H1 (cell line): ENCODE results near the gene SPOCD1. TPM values are rescaled to one million over a fixed set of nuclear protein-coding genes. Genes with fewer than 3 reads are reported as not detected.

Experiments used
- HDAC6 ChIP-seq: IDR thresholded peaks from one replicate; pipeline ENCODE4 v1.7.1; 2012; ENCODE audit warnings: low read depth, mild to moderate bottlenecking, inconsistent platforms, low read length, moderate library complexity
- polyA plus RNA-seq, 7 experiments: library from polyadenylated mRNA; depleted of rRNA in 3 of 7; stranded (reverse) in 5 of 7; unstranded in 2 of 7; fragments of >200 nt in 5 of 7; fragments of 200-250 nt in 2 of 7; gene quantifications; 1 replicate in 5 of 7; 2 replicates in 1 of 7; 4 replicates in 1 of 7; pipeline versions ENCODE4 v1.2.1 to v1.2.3, GENCODE V29; 2011 to 2013; ENCODE audit warnings: missing spikeins in 2 of 7, mixed read lengths in 2 of 7
- total RNA-seq: library from RNA; stranded (reverse); fragmentation: NEBNext Ultra II Directional; extraction: Animal tissue kit (Norgen Biotek cat#: 25700); gene quantifications from 2 replicates; pipeline ENCODE4 v1.2.1, GENCODE V29; 2021
- TF ChIP-seq, protein P1 (sequence below): fragments of 300-600 bp; sonication (generic); IDR thresholded peaks from 2 replicates; pipeline ENCODE4 v1.7.1; 2012; ENCODE audit warnings: low read length, moderate library complexity, mild to moderate bottlenecking, inconsistent platforms; ENCODE audit not compliant: insufficient replicate concordance

Gene SPOCD1
- total and polyA plus RNA-seq, 2 of the 8 experiments (the other 6 are each of a cell fraction or from before 2014, with no cell fraction given): 1.8 to 2.9 TPM

DNA sequence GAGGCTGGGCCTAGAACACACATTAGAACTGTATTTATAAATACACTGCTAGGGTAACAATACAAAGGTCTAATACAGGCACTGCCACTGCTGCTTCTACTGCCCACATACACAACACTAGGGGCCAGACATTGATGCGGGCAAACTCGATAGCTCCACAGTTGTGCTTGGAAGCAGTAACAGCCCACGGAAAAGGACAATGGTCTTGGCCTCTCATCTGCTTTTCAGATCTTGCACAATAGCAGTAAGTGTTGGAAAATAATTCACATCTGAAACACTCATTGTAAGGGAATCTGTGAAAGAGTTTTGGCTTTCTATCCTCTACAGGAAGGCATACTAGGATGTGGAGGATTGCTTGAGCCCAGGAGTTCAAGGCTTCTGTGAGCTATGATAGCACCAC is 6.9 kb upstream of the SPOCD1 start (continued):
- no peak for TF ChIP-seq HDAC6
- TF ChIP-seq, protein P1, sequence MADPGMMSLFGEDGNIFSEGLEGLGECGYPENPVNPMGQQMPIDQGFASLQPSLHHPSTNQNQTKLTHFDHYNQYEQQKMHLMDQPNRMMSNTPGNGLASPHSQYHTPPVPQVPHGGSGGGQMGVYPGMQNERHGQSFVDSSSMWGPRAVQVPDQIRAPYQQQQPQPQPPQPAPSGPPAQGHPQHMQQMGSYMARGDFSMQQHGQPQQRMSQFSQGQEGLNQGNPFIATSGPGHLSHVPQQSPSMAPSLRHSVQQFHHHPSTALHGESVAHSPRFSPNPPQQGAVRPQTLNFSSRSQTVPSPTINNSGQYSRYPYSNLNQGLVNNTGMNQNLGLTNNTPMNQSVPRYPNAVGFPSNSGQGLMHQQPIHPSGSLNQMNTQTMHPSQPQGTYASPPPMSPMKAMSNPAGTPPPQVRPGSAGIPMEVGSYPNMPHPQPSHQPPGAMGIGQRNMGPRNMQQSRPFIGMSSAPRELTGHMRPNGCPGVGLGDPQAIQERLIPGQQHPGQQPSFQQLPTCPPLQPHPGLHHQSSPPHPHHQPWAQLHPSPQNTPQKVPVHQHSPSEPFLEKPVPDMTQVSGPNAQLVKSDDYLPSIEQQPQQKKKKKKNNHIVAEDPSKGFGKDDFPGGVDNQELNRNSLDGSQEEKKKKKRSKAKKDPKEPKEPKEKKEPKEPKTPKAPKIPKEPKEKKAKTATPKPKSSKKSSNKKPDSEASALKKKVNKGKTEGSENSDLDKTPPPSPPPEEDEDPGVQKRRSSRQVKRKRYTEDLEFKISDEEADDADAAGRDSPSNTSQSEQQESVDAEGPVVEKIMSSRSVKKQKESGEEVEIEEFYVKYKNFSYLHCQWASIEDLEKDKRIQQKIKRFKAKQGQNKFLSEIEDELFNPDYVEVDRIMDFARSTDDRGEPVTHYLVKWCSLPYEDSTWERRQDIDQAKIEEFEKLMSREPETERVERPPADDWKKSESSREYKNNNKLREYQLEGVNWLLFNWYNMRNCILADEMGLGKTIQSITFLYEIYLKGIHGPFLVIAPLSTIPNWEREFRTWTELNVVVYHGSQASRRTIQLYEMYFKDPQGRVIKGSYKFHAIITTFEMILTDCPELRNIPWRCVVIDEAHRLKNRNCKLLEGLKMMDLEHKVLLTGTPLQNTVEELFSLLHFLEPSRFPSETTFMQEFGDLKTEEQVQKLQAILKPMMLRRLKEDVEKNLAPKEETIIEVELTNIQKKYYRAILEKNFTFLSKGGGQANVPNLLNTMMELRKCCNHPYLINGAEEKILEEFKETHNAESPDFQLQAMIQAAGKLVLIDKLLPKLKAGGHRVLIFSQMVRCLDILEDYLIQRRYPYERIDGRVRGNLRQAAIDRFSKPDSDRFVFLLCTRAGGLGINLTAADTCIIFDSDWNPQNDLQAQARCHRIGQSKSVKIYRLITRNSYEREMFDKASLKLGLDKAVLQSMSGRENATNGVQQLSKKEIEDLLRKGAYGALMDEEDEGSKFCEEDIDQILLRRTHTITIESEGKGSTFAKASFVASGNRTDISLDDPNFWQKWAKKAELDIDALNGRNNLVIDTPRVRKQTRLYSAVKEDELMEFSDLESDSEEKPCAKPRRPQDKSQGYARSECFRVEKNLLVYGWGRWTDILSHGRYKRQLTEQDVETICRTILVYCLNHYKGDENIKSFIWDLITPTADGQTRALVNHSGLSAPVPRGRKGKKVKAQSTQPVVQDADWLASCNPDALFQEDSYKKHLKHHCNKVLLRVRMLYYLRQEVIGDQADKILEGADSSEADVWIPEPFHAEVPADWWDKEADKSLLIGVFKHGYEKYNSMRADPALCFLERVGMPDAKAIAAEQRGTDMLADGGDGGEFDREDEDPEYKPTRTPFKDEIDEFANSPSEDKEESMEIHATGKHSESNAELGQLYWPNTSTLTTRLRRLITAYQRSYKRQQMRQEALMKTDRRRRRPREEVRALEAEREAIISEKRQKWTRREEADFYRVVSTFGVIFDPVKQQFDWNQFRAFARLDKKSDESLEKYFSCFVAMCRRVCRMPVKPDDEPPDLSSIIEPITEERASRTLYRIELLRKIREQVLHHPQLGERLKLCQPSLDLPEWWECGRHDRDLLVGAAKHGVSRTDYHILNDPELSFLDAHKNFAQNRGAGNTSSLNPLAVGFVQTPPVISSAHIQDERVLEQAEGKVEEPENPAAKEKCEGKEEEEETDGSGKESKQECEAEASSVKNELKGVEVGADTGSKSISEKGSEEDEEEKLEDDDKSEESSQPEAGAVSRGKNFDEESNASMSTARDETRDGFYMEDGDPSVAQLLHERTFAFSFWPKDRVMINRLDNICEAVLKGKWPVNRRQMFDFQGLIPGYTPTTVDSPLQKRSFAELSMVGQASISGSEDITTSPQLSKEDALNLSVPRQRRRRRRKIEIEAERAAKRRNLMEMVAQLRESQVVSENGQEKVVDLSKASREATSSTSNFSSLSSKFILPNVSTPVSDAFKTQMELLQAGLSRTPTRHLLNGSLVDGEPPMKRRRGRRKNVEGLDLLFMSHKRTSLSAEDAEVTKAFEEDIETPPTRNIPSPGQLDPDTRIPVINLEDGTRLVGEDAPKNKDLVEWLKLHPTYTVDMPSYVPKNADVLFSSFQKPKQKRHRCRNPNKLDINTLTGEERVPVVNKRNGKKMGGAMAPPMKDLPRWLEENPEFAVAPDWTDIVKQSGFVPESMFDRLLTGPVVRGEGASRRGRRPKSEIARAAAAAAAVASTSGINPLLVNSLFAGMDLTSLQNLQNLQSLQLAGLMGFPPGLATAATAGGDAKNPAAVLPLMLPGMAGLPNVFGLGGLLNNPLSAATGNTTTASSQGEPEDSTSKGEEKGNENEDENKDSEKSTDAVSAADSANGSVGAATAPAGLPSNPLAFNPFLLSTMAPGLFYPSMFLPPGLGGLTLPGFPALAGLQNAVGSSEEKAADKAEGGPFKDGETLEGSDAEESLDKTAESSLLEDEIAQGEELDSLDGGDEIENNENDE: no peak
